Activated CD8-positive, alpha-beta T cell treated with anti-CD3 and anti-CD28 coated beads for 36 hours (primary cell): ENCODE data around the gene KDM4C. TPM values are rescaled to one million over a fixed set of nuclear protein-coding genes. Genes with fewer than 3 reads are reported as not detected.
A peak's percentile ranks its signal among the peaks of the same experiment; 100 is the strongest.
"Not testable (repeated sequence)": the region's sequence is repeated elsewhere in the genome, so short reads cannot be mapped to it uniquely, and the experiment has no call there.

Experiments
- ATAC-seq: fragments of 200-7000 bp; cut with Tn5 transposase; one replicate; pipeline ENCODE4 v1.10.0; 2021; ENCODE audit warnings: mild to moderate bottlenecking, moderate library complexity
- CTCF ChIA-PET: fragments of 350-600 bp; sonication (Branson Sonifier 250); formaldehyde crosslinking; loops from one replicate; lab custom pipeline; 2021; ENCODE audit warnings: antibody characterized with exemption; lab: Charles Lee
- POLR2A ChIA-PET: fragments of 350-600 bp; sonication (Branson Sonifier 250); formaldehyde crosslinking; loops from one replicate; lab custom pipeline; 2021; ENCODE audit warnings: antibody characterized with exemption; lab: Charles Lee
- DNase-seq: peaks from one replicate; pipeline ENCODE4 v3.0.0-alpha.2; 2020
- H3K27ac Mint-ChIP-seq: one replicate; pipeline ENCODE4 v1.8.0; 2021; ENCODE audit warnings: mild to moderate bottlenecking, mixed read lengths
- H3K27me3 Mint-ChIP-seq: one replicate; pipeline ENCODE4 v1.8.0; 2021; ENCODE audit warnings: mixed read lengths
- H3K36me3 Mint-ChIP-seq: one replicate; pipeline ENCODE4 v1.8.0; 2021; ENCODE audit warnings: low read depth, mixed read lengths
- H3K4me1 Mint-ChIP-seq: one replicate; pipeline ENCODE4 v1.8.0; 2021; ENCODE audit warnings: low read depth, mixed read lengths
- H3K4me3 Mint-ChIP-seq: one replicate; pipeline ENCODE4 v1.8.0; 2021; ENCODE audit warnings: mild to moderate bottlenecking, moderate library complexity, mixed read lengths
- H3K9me3 Mint-ChIP-seq: one replicate; pipeline ENCODE4 v1.8.0; 2021; ENCODE audit warnings: mixed read lengths
- intact Hi-C: fragments of 100-400 bp; cut with micrococcal nuclease; formaldehyde crosslinking; loops from one replicate; pipeline ENCODE4 v1.10.0; 2022
- total RNA-seq, 2 experiments: library from RNA; stranded (reverse); gene quantifications; one replicate each; pipeline ENCODE4 v1.2.3, GENCODE V29; 2021
- TF ChIP-seq, protein P1 (sequence below): fragments of 200-600 bp; IDR thresholded peaks from one replicate; pipeline ENCODE4 v1.8.0; 2022; ENCODE audit warnings: antibody characterized with exemption, mild to moderate bottlenecking

Gene KDM4C
- total RNA-seq, 2 experiments from 2014 or later = 31.1 to 32.9 TPM

DNA sequence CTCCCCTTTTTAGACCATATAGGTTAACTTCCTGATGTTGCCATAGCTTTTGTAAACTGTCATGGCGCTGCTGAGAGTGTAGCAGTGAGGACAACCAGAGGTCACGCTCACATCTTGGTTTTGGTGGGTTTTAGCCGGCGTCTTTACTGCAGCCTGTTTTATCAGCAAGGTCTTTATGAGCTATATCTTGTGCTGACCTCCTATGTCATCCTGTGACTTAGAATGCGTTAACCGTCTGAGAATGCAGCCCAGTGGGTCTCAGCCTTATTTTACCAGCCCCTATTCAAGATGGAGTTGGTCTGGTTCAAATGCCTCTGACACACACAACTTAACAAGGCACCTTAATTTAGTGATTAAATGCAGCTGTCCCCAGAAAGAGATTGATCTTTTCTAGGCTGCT lies 23.9 kb upstream of the KDM4C start:
- ATAC-seq (no peak), DNase-seq (no peak)
- Mint-ChIP-seq H3K4me3 (no peak overlapping the region), H3K27me3 (no peaks in the 10 kb centered on the region), H3K9me3 (no peaks in the 10 kb centered on the region), H3K36me3 (no peaks in the 10 kb centered on the region), H3K4me1 (no peaks in the 10 kb centered on the region), H3K27ac (no peak overlapping the region)
- TF ChIP-seq, protein P1, sequence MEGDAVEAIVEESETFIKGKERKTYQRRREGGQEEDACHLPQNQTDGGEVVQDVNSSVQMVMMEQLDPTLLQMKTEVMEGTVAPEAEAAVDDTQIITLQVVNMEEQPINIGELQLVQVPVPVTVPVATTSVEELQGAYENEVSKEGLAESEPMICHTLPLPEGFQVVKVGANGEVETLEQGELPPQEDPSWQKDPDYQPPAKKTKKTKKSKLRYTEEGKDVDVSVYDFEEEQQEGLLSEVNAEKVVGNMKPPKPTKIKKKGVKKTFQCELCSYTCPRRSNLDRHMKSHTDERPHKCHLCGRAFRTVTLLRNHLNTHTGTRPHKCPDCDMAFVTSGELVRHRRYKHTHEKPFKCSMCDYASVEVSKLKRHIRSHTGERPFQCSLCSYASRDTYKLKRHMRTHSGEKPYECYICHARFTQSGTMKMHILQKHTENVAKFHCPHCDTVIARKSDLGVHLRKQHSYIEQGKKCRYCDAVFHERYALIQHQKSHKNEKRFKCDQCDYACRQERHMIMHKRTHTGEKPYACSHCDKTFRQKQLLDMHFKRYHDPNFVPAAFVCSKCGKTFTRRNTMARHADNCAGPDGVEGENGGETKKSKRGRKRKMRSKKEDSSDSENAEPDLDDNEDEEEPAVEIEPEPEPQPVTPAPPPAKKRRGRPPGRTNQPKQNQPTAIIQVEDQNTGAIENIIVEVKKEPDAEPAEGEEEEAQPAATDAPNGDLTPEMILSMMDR = no peak
- CTCF ChIA-PET = no interaction called here
- POLR2A ChIA-PET = no interaction called here
- intact Hi-C loops = no loop called here

DNA sequence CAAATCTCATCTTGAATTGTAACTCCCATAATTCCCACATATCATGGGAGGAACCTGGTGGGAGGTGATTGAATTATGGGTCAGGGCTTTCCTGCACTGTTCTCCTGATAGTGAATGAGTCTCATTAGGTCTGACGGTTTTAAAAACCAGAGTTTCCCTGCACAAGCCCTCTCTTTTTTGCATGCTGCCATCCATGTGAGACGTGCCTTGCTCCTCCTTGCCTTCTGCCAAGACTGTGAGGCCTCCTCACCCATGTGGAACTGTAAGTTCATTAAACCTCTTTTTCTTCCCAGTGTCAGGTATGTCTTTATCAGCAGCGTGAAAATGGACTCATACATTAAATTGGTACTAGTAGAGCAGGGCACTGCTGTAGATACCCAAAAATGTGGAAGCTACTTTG lies 22.4 kb upstream of the KDM4C start:
- CTCF ChIA-PET = no interaction called here
- no peaks in the 10 kb centered on the region for H3K27me3 Mint-ChIP-seq

DNA sequence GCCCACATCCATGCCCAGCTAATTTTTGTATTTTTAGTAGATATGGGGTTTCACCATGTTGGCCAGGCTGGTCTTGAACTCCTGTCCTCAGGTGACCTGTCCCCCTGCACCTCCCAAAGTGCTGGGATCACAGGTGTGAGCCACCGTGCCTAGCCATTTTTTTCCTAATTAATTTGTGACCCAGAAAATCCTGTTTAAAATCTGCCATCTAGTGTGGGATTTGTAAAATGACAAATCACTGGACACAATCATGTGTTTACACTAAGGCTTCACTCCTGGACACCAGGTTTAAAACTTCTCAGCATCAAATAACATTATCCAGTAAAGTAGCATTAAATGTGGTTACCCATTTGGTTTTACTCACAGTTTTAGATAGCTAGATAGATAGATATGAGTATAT lies 18.6 kb upstream of the KDM4C start:
- no peak for DNase-seq
- no peaks in the 10 kb centered on the region for H3K9me3 Mint-ChIP-seq
- H3K4me1 Mint-ChIP-seq = no peaks in the 10 kb centered on the region
- H3K36me3 Mint-ChIP-seq = no peaks in the 10 kb centered on the region
- intact Hi-C loops = no loop called here
- TF ChIP-seq, protein P1 = no peak
- ChIA-PET CTCF (interaction anchor here (0.7 to 1.1 kb wide), 2 partner anchors 154 to 384 kb away, joined by 4 to 5 read pairs; no protein-coding TSS in a partner anchor), POLR2A (interaction anchor here (1.3 kb wide), 1 partner anchor 18 kb away, joined by 3 read pairs; the partner anchor contains the start of gene KDM4C)
- no peak overlapping the region for H3K27ac Mint-ChIP-seq
- no peak for ATAC-seq
- no peaks in the 10 kb centered on the region for H3K27me3 Mint-ChIP-seq
- H3K4me3 Mint-ChIP-seq = no peak overlapping the region

More for the DNA sequence above, 22.4 kb upstream of the KDM4C start:
- H3K4me3 Mint-ChIP-seq = no peak overlapping the region
- TF ChIP-seq, protein P1 = no peak
- intact Hi-C loops = no loop called here
- H3K9me3 Mint-ChIP-seq = no peaks in the 10 kb centered on the region
- H3K27ac Mint-ChIP-seq = no peak overlapping the region
- POLR2A ChIA-PET = no interaction called here
- ATAC-seq = no peak
- H3K36me3 Mint-ChIP-seq = no peaks in the 10 kb centered on the region
- no peaks in the 10 kb centered on the region for H3K4me1 Mint-ChIP-seq
- no peak for DNase-seq

DNA sequence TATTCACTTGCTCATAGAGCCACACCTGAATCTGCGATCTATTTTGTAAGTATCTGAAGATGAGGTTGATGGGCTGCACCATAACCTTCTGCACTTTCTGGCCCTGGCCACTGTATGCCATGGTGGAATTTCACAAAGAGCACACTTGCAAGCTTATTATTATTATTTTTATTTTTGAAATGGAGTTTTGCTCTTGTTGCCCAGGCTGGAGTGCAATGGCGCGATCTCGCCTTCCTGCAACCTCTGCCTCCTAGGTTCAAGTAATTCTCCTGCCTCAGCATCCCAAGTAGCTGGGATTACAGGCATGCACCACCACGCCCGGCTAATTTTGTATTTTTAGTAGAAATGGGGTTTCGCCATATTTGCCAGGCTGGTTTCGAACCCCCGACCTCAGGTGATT lies 8.9 kb upstream of the KDM4C start:
- H3K27ac Mint-ChIP-seq, ATAC-seq, H3K27me3 Mint-ChIP-seq, H3K36me3 Mint-ChIP-seq, intact Hi-C loops, H3K9me3 Mint-ChIP-seq, H3K4me3 Mint-ChIP-seq, DNase-seq, H3K4me1 Mint-ChIP-seq: not testable (repeated sequence)
- ChIA-PET POLR2A (interaction anchor here (1.1 to 1.4 kb wide), 2 partner anchors 10 to 335 kb away, joined by 4 to 5 read pairs; partner anchors contain the start of gene UHRF2), CTCF (interaction anchor here (1.6 kb wide), 1 partner anchor 62 kb away, joined by 4 read pairs; no protein-coding TSS in a partner anchor)

DNA sequence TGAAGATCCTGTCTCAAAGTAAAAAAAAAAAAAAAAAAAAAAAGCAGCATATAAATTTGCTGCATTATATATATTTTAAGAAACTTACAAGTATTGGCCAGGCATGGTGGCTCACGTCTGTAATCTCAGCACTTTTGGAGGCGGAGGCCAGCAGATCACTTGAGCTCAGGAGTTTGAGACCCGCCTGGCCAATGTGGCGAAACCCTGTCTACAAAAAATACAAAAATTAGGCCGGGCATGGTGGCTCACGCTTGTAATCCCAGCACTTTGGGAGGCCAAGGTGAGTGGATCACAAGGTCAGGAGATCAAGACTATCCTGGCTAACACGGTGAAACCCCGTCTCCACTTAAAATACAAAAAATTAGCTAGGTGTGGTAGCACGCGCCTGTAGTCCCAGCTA lies 2.9 kb upstream of the KDM4C start:
- intact Hi-C loops = loop anchor here (5.0 kb wide), 1 partner anchor 73 kb away; no protein-coding TSS in a partner anchor
- POLR2A ChIA-PET = interaction anchor here (0.7 kb wide), 1 partner anchor 82 kb away, joined by 3 read pairs; no protein-coding TSS in a partner anchor
- H3K4me3 Mint-ChIP-seq, DNase-seq, CTCF ChIA-PET, H3K36me3 Mint-ChIP-seq, H3K27me3 Mint-ChIP-seq, H3K27ac Mint-ChIP-seq, ATAC-seq, H3K9me3 Mint-ChIP-seq: not testable (repeated sequence)
- peaks cover 19% of the 10 kb centered on the region for H3K4me1 Mint-ChIP-seq

DNA sequence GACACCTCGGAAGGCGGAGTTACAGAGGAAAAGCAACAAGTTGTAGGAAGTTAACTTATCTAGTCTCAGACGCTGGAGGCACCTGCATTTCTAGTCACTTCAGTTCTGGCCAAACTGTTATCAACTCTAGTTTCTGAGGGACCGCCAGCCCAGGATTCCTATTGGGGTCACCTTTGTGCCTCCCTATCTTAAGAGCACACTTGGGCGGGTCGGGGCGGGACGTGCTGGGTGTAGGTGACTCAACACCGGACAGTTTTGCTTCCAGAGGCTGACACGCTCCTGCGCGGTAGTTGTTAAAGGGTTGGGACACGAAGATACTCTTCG lies 679 bp upstream of the KDM4C start:
- H3K36me3 Mint-ChIP-seq = peaks cover 5% of the 10 kb centered on the region
- H3K27ac Mint-ChIP-seq = peak overlapping the region; percentile 99
- POLR2A ChIA-PET = interaction anchor here (1.0 to 4.3 kb wide), 10 partner anchors 10 to 998 kb away, joined by 3 to 28 read pairs (median 4); partner anchors contain the start of gene UHRF2
- H3K9me3 Mint-ChIP-seq = no peaks in the 10 kb centered on the region
- DNase-seq = peak; percentile 87
- TF ChIP-seq, protein P1 = no peak
- peak overlapping the region; percentile 96 for H3K4me3 Mint-ChIP-seq
- CTCF ChIA-PET = no interaction called here
- H3K4me1 Mint-ChIP-seq = peaks cover 23% of the 10 kb centered on the region
- ATAC-seq = peak; percentile 69
- intact Hi-C loops = loop anchor here (5.0 kb wide), 1 partner anchor 75 kb away; no protein-coding TSS in a partner anchor
- no peaks in the 10 kb centered on the region for H3K27me3 Mint-ChIP-seq
